Measurements from ENCODE around the gene PTPN4.

PTPN4 gene

DNA sequence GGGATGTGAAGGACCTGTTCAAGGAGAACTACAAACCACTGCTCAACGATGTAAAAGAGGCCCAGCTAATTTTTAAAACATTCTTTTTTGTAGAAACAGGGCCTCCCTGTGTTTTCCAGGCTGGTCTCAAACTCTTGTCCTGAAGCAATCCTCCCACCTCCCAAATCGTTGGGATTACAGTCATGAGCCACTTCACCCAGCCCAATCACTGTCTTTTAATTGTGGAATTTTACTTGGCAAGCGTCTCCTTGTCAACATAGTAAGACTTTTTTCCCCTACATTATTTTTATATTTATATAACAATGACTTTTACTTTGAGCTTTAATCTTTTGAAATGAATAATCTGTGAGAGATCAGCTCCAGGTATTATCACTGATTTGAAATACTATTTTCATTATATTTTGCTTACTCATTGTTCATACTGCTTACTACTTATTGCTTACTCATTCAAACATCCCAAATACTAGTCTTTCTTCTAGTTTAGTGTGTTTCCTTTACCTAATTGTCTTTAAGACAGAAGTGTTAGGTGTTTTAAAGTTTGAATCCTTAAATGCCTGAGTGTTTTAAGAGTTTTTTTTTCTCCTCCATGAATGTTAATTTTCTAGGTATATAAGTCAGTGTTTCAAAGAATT lies 48.9 kb downstream of the PTPN4 start:
- DNase-seq (ENCODE audit: low spot score), result no peak

DNA sequence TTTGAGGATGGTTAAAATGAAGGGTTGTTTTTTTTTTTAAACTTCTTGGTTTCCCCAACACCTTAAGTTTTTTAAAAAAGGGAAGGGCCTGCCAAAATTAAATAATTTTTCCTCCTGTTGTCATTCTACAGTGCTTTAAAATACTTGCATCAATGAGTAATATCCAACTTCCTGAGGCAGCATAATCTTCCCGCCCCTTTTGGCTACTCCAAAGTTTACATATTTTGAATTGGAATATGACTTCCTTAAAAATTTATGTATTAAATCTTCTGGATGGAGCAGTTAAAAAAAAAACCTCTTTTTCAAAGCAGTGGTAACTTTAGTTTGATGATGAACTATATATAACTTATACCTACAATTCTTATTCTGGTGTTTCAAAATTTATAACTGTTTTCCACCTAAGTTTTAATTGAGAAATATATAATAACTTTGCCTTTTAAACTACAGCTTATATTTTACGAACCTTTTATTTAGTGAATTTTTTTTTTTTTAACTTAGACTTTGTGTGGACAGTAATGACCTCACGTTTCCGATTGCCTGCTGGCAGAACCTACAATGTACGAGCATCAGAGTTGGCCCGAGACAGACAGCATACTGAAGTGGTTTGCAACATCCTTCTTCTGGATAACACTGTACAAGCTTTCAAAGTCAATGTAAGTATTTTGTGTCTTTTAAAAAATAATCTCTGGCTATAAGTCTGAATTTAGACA lies 49.8 kb downstream of the PTPN4 start:
- no peak for DNase-seq (ENCODE audit: low spot score)

DNA sequence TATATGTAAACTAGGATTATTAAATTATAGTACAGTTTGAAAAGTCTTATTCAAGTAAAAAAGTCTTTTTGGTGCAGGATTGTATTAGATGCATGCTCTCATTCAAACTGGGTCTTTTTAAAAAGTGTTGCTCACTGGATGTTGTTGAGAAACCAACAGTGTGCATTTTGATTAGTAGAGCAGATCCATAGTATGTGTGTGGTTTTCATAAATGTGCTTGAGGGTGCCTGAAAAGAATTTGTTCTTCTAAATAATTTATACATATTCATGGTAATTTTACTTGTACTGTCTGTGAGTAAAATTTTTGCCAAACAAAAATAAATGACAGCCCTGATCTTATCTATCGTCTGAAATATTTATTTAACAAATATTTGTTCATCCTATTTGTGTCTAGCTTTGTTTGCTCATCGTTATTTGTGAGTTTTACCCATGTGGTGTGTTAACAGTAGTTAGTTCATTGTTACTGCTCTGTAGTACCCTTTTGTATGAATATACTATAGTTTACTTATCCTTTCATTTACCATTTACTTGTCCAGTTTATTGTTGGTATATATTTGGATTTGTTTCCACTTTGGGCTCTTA lies 50.4 kb downstream of the PTPN4 start:
- DNase-seq (ENCODE audit: low spot score), result no peak

DNA sequence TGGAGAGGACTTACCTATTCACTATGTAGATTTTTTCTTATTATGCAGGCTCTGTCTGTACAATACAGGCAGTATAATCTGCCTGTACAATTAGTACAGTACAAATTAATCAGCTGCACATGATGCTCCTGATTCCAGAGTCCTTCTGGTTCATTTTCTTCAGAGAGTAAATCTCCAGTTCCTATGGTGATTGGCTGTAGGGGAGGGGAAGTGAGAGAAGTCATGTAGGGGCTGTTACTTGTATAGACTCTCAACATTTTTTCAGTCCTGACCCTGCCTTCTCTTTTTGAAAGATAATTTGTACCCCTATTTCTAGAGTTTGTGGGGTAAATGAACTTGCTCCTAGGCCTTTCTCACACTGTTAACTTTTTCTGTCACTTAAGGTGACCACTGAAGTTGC lies 54.5 kb downstream of the PTPN4 start:
- no peak for DNase-seq (ENCODE audit: low spot score)

DNA sequence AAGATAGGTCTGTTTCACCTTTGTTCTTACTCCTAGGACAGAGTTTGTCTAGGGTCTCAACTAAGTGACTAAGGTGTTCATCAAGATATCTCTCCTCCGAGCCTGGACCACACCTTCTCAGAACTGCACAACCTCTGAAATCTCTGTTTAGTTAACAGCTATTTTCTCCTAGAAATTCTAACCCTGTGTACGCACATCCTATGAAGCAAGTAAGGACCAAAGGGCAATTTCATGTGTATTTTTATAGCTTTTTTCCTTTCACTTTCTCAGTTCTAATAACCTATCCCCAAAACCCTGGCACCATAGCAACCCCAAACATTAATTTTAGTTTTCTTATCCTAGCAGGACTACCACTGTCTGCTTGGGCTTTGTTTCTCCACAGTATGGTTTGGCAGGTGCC lies 59.1 kb downstream of the PTPN4 start:
- no peak for DNase-seq (ENCODE audit: low spot score)

DNA sequence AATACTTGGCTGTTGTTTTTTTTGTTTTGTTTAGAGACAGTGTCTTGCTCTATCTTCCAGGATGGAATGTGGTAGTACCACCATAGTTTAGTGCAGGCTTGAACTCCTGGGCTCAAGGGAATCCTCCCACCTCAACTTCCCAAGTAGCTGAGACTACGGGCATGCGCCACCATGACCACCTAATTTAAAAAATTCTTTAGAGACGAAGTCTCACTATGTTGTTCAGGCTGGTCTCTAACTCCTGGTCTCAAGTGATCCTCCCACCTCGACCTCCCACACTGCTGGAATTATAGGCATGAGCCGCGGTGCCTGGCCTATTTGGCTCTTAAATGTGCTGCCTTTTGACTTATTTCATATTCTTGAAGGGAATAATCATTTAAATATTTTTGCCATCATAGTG lies 60.1 kb downstream of the PTPN4 start:
- DNase-seq (ENCODE audit: low spot score), result no peak

DNA sequence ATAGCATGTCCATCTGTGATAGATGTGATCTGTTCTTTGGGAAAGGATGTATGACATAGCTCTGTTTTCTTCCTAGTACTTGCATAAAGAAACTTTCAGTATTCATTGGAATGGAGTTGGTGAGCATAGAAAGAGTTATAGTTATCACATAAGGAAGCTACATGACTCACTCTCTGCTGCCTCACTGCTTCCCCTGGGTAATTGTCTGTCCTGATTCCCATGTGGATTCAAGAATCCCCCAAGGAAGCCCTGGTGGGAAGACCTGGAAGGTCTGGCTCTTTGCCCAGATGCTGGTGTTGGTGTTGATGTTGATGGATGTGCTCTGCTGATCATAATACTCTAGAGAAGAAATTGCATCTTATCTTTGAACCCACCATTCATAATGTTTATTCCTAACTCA lies 60.6 kb downstream of the PTPN4 start:
- no peak for DNase-seq (ENCODE audit: low spot score)

DNA sequence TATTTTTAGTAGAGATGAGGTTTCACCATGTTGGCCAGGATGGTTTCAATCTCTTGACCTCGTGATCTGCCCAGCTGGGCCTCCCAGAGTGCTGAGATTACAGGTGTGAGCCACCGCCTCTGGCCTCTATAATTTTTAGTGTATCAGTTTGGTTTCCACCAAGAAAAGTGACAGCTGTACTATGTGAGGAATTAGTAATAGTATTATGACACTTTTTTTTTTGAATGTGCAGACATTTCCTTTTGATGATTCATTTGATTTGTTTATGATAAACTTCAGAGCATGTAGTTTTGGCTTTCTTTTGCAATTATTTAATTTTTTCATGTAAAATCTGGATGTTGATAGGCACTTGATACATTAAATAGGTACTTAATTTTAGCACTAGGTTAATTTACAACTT lies 61.5 kb downstream of the PTPN4 start:
- no peak for DNase-seq (ENCODE audit: low spot score)

DNA sequence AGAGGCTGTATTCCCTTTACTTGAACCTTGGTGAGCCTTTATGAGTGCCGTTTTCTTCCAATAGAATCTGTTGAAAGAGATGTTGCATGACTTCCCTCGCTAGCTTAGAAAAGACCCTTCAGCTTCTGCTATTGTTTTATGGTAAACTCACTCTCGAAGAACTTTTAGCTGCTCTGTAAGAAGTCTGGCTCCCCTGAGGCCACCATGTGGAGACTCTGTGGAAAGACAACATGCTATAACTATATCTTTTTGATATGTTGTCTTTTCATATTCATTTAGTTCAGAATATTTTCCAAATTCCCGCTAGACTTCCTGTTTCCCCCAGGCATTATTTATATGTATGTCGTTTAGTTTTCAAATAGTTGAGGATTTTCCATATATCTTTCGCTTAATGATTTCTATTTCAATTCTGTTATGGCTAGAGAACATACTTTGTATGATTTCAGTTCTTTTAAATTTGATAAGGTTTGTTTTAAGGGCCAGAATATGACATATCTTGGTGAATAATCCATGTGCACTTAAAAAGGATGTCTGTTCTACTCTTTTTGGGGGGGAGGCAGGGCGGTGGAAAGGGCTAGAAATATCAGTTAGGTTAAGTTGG lies 64.1 kb downstream of the PTPN4 start:
- no peak for DNase-seq (ENCODE audit: low spot score)

DNA sequence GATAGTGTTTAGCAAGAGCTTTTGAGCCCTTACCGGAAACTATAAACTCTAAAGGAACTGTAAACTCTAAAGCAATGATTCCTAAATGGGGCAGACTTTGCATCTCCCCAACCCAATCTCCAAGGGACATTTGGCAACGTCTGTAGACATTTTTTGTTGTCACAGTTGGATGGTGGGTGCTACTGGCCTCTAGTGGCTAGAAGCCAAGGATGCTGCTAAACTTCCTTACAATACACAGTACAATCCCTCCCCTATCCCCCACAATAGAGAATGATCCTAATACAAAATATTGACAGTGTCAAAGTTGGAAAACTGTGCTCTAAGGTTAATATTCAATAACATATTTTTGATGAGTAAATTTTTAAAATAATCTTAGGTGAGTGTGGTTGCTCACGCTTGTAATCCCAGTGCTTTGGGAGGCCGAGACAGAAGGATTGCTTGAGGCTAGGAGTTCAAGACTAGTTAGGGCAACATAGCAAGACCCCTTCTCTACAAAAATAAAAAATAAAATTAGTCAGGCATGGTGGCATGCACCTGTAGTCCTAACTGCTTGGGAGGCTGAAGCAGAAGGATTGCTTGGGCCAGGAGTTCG lies 66.7 kb downstream of the PTPN4 start:
- DNase-seq (ENCODE audit: low spot score), result no peak

DNA sequence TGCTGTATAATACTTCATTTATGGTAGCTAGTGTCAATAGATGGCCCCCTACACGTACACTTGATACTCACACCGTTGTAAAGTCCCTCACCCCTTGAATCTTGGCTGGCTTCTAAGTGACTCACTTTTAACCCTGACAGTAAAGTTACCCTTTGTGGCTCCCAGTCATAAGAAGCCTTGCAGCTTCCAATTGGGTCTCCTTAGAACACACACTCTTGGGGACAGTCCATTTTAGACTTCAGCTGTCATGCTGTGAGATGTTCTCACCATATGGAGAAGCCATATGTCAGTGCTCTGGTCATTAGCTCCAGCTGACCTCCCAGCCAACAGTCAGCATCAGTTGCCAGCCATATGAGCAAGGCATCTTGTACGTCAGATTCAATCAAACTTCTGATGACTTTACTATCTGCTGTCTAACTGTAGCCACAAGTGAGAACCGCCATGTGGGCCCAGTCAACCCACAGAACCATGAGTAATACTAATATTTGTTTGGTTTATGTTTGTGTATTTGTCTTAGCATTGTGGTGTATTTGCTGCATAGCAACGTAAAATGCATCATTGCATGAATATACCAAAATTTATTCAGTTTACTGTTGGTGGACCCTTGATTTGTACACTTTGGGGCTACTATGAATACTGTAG lies 68.3 kb downstream of the PTPN4 start:
- no peak for DNase-seq (ENCODE audit: low spot score)

DNA sequence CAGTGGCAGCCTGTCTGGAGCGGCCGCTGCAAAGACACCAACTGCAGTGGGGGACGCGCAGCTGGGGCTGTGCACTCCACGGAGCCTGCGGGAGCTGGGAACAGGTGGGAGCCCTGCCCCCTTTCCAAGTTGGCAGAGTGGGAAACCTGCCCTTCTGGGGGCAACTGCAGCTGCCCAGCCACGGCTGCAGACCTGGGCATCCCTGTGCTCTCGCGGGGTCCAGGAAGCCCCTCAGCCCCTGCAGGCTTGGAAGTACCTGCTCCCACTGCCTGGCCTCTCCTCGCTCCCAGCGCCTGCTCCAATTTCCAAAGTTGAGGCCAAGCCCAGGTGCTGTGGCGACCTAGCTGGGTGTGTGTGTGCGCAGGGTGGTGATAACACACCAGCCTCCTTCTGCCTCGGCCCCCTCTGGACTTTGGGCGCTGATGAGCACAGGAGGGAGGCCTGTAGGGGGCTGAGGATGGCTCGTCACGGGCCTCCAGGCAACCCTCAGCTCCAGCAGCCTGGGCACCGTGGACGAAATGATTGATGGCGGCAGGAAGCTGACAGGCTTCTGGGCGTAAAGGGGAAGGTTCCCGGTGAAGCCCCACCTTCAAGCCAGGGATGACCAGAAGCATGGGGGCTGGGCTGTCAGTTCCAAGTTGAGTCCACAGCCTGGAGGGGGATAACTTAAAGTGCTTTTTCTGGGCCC lies 76.9 kb downstream of the PTPN4 start:
- no peak for DNase-seq (ENCODE audit: low spot score)

DNA sequence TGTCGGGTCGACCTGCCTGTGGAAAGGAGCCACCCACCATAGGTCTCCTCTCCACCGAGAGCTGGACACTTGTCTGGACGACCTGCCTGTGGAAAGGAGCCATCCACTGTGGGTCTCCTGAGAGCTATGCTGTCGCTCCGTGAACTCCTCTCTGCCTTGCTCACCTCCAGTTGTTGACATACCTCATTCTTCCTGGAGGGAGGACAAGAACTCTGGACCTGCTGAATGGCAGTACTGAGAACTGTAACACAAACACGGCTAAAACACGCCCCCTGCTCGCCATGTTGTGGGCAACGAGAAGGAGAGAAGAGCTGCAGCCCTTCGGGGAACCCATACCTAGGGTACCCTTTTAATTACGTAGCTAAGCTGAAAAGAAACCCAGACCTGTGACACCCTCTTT lies 77.6 kb downstream of the PTPN4 start:
- no peak for DNase-seq (ENCODE audit: low spot score)

DNA sequence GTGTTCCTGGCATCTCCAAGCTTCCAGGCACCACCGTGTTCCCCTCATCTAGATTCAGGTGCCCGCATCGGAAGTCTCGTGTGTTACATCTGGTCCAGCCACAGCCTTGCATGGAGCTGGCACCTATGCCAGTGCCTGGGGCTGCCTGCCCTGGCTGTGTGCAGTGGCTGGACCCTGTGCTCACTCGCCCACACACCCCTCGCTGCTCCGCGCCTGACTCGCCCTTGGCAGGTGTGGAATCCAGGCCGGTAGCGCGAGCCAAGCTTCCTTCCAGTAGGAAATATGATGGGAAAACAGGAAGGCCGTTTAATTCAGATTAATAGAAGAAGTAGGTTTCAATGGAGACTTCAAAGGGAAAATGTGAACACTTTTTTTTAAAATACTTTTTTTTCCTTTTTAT lies 78.0 kb downstream of the PTPN4 start:
- no peak for DNase-seq (ENCODE audit: low spot score)

DNA sequence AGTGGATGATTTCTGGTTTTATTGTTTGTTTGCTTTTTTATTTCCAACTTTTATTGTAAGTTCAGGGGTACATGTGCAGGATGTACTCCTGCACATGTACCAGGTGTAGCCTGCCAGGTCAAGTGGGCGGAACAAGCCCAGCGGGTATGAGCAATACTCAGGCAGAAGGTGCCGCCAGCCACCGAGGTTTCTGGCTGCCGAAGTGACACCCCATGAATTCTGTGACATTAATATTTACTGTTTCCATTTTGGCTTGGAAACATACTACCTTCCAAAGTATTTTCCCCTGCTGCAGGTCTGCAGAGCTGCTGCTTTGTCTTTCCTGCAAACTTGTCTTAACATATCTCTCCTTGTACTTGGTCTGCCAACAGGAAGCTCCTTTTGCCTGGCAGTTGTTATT lies 78.5 kb downstream of the PTPN4 start:
- DNase-seq (ENCODE audit: low spot score), result no peak

DNA sequence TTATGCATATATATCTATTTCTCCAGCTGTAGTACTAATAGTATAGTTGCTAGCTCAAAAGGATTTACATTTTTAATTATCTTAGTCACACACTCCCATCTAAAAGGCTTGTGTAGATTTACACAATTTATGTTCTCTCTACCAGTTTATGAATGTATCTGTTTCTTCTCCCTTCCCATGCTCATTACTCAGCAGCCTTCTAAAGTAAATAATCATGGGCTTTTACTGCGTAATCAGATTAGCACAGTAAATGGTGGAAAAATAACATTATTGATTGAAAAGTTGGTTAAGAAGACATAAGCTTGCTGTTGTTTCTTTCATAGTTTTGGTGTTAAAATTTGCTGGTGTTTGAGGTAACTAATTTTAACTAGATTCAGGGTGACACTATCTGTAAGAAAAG lies 81.8 kb downstream of the PTPN4 start:
- no peak for DNase-seq (ENCODE audit: low spot score)

DNA sequence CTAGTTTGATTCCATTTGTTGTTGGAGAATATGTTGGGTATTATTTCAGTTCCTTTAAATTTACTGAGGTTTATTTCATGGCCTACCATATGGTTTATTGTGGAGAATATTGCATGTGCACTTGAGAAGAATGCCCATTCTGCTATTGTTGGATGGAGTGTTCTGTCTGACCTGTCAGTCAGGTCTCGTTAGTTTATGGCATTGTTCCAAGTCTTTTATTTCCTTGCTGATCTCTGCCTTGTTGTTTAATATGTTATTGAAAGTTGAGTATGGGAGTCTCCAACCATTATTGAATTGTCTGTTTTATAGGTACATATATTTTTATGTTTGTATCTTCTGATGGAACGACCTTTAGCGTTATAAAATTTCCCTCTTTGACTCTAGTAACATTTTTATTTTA lies 86.3 kb downstream of the PTPN4 start:
- no peak for DNase-seq (ENCODE audit: low spot score)

DNA sequence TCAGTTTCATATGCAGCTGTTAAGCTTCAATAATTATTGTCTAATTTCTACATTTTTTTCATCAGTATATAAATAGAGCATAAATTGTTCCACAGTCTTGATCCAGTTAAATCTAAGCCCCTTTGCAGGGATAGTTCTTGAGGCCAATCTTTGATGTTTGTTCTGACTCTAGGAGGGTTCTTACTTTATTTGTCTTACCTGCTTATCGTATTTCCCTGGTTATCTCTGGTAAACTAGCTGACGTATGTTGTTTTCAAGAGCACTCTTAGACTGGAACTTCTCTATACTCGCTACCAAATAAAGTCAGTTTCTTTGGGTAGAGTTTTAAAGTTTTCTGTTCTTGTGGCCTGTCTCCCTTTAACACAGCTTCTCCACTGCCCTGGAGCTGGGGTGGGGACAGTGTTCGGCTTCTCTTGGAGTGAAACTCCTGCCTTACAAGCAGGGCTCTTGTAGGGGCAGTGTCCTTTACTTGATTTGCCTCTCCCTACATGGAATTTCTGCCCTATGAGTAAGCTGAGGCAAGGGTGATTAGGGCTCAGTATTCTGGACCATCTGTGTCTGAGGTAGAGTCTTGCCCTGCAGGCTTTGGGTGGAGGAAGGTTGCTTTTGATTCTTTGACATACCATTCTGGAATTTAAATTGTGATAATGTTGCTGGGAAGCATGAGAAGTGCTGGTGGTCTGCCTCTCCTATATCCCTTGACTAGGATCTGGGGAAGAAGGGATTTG lies 90.3 kb downstream of the PTPN4 start:
- no peak for DNase-seq (ENCODE audit: low spot score)

DNA sequence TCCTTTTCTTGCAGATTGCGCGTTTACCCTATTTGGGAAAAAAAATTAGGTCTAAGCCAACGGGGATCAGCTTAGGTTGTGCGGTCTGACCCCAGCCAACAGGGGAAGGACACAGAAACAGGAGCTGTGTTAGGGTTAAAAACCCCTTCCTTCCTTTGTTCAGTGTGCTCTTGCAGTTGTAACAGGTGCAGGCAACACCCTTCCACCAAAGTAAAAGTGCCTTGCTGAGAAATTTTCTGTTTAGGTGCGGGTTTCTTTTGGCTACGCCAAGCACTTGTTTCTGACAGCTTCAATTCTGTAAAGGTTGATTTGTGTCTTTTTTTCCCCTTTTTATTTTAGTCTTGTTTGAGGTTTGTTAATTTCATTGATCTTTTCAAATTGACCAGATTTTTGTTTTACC lies 92.5 kb downstream of the PTPN4 start:
- DNase-seq (ENCODE audit: low spot score), result no peak

DNA sequence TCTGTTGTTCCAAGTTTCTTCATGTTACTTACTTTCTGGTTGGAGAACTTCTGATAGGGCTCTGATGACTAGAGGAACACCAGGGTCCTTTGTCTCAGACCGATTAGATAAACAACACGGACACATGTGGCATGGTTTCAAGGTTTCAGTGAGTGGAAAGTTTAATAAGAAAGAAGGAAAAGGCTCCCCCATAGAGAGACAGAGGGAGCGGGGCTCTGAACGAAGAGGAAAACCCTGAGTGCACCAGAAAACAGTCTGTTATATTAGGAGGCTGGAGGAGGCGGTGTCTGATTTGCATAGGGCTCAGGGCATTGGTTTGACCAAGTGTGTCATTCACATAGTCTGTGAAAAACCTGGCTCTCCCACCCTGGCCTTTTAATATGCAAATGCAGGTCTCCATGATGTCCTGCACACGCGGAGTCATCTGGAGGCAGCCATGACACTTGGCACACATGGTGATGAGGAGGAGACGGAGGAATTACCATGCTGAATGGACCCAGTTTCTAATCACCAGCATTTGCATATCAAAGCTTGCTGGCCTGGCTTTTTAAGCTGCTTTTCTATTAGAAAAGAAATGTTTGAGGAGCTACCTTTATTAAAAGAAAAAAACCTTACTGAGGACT lies 94.2 kb downstream of the PTPN4 start:
- no peak for DNase-seq (ENCODE audit: low spot score)

DNA sequence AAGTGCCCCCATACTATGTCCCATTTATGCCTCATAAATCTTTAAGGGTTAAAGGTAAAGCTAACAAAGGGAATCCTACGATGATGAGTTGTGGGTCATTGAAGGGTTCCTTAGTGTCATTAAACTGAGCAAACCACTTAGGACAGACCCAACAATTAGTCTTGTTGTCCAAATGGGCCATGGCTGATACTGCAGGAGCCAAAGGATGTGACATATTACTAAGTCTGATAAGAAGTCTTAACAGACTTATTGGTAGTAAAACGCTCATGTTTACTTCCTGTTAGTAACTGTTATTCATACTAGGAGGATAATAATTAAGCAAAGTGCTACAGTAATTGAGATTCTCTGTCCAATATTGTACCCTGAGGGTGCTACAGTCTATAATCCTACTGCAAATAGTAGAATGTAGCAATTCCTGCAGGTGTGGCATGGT lies 96.8 kb downstream of the PTPN4 start:
- peak; percentile 67 for DNase-seq (ENCODE audit: low spot score)

Measured in LoVo (cell line).